ENCODE measurements around the gene TRMU.

- TF ChIP-seq CTCF (conservative IDR thresholded peaks at IDR 0.05) (no peak), ZFX (IDR thresholded peaks at IDR 0.05) (no peak)
Observed at GRCh38 chr22:46364341-46365165, 29.0 kb downstream of the TRMU start.
